ENCODE results near the gene DLGAP1. TPM values are rescaled to one million over a fixed set of nuclear protein-coding genes. Genes with fewer than 3 reads are reported as not detected.

Gene DLGAP1
- total RNA-seq, 1 donor from 2014 or later = 13.6 TPM

- H3K4me3 Mint-ChIP-seq (ENCODE audit: unreplicated experiment) = no peak overlapping the region
- H3K27me3 Mint-ChIP-seq (ENCODE audit: unreplicated experiment) = peaks cover 2% of the 10 kb centered on the region
- H3K27ac Mint-ChIP-seq (ENCODE audit: unreplicated experiment) = no peak overlapping the region
- H3K4me1 Mint-ChIP-seq (ENCODE audit: low read depth, unreplicated experiment) = no peaks in the 10 kb centered on the region
- no peaks in the 10 kb centered on the region for H3K36me3 Mint-ChIP-seq (ENCODE audit: unreplicated experiment)
- H3K9me3 Mint-ChIP-seq (ENCODE audit: unreplicated experiment) = no peaks in the 10 kb centered on the region
- no peak for DNase-seq
- TF ChIP-seq CTCF (IDR thresholded peaks at IDR 0.05; ENCODE audit: partially characterized antibody, unreplicated experiment) = peak; percentile 93
These were observed 459.5 kb downstream of the DLGAP1 start for GRCh38 chr18:3995476-3996102.

GRCh38 chr18:3993941-3994687 is 461.0 kb downstream of the DLGAP1 start:
- Mint-ChIP-seq H3K9me3 (ENCODE audit: unreplicated experiment) (no peaks in the 10 kb centered on the region), H3K27ac (ENCODE audit: unreplicated experiment) (no peak overlapping the region), H3K27me3 (ENCODE audit: unreplicated experiment) (peaks cover 4% of the 10 kb centered on the region), H3K36me3 (ENCODE audit: unreplicated experiment) (no peaks in the 10 kb centered on the region), H3K4me1 (ENCODE audit: low read depth, unreplicated experiment) (no peaks in the 10 kb centered on the region), H3K4me3 (ENCODE audit: unreplicated experiment) (no peak overlapping the region)
- no peak for DNase-seq
- TF ChIP-seq CTCF (IDR thresholded peaks at IDR 0.05; ENCODE audit: partially characterized antibody, unreplicated experiment) = no peak

GRCh38 chr18:3985664-3986063 is 469.4 kb downstream of the DLGAP1 start:
- Mint-ChIP-seq H3K4me1 (ENCODE audit: low read depth, unreplicated experiment) (no peaks in the 10 kb centered on the region), H3K36me3 (ENCODE audit: unreplicated experiment) (no peaks in the 10 kb centered on the region), H3K27ac (ENCODE audit: unreplicated experiment) (no peak overlapping the region), H3K27me3 (ENCODE audit: unreplicated experiment) (peaks cover 2% of the 10 kb centered on the region), H3K4me3 (ENCODE audit: unreplicated experiment) (no peak overlapping the region), H3K9me3 (ENCODE audit: unreplicated experiment) (peaks cover 2% of the 10 kb centered on the region)
- TF ChIP-seq CTCF (IDR thresholded peaks at IDR 0.05; ENCODE audit: partially characterized antibody, unreplicated experiment) = no peak
- DNase-seq = no peak

- no peak overlapping the region for H3K27ac Mint-ChIP-seq (ENCODE audit: unreplicated experiment)
- no peak overlapping the region for H3K4me3 Mint-ChIP-seq (ENCODE audit: unreplicated experiment)
- H3K4me1 Mint-ChIP-seq (ENCODE audit: low read depth, unreplicated experiment) = no peaks in the 10 kb centered on the region
- TF ChIP-seq CTCF (IDR thresholded peaks at IDR 0.05; ENCODE audit: partially characterized antibody, unreplicated experiment) = no peak
- DNase-seq = no peak
- H3K9me3 Mint-ChIP-seq (ENCODE audit: unreplicated experiment) = peaks cover 3% of the 10 kb centered on the region
- no peaks in the 10 kb centered on the region for H3K36me3 Mint-ChIP-seq (ENCODE audit: unreplicated experiment)
- H3K27me3 Mint-ChIP-seq (ENCODE audit: unreplicated experiment) = peaks cover 2% of the 10 kb centered on the region
These were observed 470.1 kb downstream of the DLGAP1 start for GRCh38 chr18:3985020-3985419.

- TF ChIP-seq CTCF (IDR thresholded peaks at IDR 0.05; ENCODE audit: partially characterized antibody, unreplicated experiment) = no peak
- Mint-ChIP-seq H3K27me3 (ENCODE audit: unreplicated experiment) (no peaks in the 10 kb centered on the region), H3K4me1 (ENCODE audit: low read depth, unreplicated experiment) (no peaks in the 10 kb centered on the region), H3K36me3 (ENCODE audit: unreplicated experiment) (no peaks in the 10 kb centered on the region), H3K4me3 (ENCODE audit: unreplicated experiment) (no peak overlapping the region), H3K27ac (ENCODE audit: unreplicated experiment) (no peak overlapping the region), H3K9me3 (ENCODE audit: unreplicated experiment) (peaks cover 4% of the 10 kb centered on the region)
- DNase-seq = no peak
These were observed 470.8 kb downstream of the DLGAP1 start for GRCh38 chr18:3984163-3984757.
